ENCODE results near the gene KLF6.

- no peak for TF ChIP-seq POLR2A (IDR thresholded peaks at IDR 0.05; ENCODE audit: low read length)
- TF ChIP-seq GATA1 (IDR thresholded peaks at IDR 0.05; ENCODE audit: low read depth, low read length), result no peak
These were observed 19.9 kb downstream of the KLF6 start for GRCh38 chr10:3765146-3765545.

Measured in erythroblast (primary cell).